Right ventricle myocardium superior (tissue), 1 donor: ENCODE results near the gene ARG1. TPM values are rescaled to one million over a fixed set of nuclear protein-coding genes. Genes with fewer than 3 reads are reported as not detected.
"Not testable (repeated sequence)": the region's sequence is repeated elsewhere in the genome, so short reads cannot be mapped to it uniquely, and the experiment has no call there.

Source experiments
- ATAC-seq: fragments of 200-7000 bp; cut with Tn5 transposase; one replicate; pipeline ENCODE4 v1.9.1; 2020; ENCODE audit warnings: mild to moderate bottlenecking; ENCODE audit not compliant: poor library complexity
- DNase-seq: peaks from one replicate; pipeline ENCODE4 v3.0.0-alpha.2; 2020
- intact Hi-C: fragments of 100-400 bp; cut with DNase I; formaldehyde crosslinking; loops from one replicate; pipeline ENCODE4 v1.11.2; 2022
- long read RNA-seq: library from polyadenylated mRNA; unstranded; transcript quantifications from one replicate; pipeline ENCODE4 v2.0.0, GENCODE V29; 2021
- total RNA-seq: library from RNA; stranded (reverse); fragmentation: NEBNext Ultra II Directional; extraction: Animal tissue kit (Norgen Biotek cat#: 25700); gene quantifications from one replicate; pipeline ENCODE4 v1.2.1, GENCODE V29; 2021
- donor health status: DM: no; HTN: yes; CAD: no; lungs with severe emphysema.

ARG1 gene
- total RNA-seq = not detected
- long read RNA-seq = 0 reads

DNA sequence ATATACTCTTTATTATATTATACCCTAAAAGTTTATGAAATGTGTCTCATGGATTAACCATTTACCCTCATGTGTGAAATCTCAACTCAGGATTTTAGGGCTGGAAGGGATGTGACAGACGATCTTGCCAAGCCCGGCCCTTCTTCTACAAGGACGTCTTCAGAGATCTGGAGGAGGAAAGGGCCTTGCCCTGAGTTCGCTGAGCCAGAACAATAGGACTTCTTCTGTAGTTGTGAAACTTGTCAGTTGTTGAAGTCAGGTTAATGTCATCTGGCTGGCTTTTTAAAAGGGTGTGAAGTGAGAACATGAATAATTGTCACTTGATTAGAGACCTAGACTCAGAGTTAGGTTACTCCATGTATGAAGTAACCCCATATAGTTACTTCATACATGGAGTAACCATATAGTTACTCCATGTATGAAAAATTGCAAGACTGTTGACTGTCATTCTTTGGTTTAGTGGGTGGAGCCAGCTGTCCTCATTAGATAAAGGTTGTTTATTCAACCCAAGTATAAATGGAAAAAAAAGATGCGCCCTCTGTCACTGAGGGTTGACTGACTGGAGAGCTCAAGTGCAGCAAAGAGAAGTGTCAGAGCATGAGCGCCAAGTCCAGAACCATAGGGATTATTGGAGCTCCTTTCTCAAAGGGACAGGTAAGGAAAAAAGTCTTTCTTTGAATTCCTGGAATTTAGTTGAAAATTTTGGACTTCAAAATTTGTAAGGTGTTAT is at the start of gene ARG1:
Gene ARG1, plus strand, starts transcription at position 541 of the 730 bp plus-strand sequence. Its CDS starts 57 bp downstream, at position 598.
- no peak for ATAC-seq
- DNase-seq = no peak
- intact Hi-C loops = no loop called here

DNA sequence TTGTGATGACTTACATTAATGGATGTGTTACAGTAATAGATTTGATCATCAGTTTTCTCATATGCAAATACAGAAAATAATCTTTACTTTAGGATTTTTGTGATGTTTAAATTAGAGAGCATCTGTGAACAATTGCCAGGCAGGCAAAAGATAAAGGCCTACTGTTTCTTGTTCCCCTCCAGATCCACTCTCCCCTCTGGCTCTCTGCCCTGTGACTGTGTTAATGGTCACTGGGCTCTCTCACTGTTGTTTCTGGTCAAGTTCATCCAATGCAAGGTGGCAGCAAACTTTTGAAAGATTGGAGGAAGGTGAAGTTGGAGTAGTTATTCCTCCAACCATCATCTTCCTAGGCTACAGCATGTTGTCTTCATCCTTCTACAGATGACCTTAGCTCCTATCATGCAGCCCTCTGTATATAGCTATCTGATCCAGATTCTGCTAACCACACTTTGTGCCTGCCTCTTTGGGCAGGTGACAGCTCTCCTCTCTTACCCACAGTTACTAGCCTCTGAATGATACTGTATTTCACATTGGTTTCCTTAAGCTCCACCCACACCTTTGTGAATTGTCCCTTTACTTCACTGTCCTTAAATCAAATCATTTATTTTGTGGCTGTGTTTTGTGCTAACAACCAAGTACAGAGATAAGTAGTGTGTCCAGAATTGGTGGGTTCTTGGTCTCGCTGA is 48.9 kb upstream of the ARG1 start:
- intact Hi-C loops = no loop called here
- ATAC-seq = no peak
- no peak for DNase-seq

DNA sequence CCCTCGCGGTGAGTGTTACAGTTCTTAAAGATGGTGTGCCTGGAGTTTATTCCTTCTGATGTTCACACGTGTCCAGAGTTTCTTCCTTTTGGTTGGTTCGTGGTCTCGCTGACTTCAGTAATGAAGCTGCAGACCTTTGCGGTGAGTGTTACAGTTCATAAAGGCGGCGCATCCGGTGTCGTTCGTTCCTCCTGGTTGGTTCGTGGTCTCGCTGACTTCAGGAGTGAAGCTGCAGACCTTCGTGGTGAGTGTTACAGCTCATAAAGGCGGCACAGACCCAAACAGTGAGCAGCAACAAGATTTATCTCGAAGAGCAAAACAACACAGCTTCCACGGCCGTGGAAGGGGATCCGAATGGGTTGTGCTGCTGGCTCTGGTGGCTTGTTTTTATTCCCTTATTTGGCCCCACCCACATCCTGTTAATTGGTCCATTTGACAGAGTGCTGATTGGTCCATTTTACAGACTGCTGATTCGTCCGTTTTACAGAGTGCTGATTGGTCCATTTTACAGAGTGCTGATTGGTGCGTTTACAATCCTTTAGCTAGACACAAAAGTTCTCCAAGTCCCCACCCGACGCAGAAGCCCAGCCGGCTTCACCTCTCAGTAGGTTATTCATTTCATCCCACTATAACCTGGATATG is 48.2 kb upstream of the ARG1 start:
- ATAC-seq (no peak), DNase-seq (no peak)
- intact Hi-C loops = no loop called here

DNA sequence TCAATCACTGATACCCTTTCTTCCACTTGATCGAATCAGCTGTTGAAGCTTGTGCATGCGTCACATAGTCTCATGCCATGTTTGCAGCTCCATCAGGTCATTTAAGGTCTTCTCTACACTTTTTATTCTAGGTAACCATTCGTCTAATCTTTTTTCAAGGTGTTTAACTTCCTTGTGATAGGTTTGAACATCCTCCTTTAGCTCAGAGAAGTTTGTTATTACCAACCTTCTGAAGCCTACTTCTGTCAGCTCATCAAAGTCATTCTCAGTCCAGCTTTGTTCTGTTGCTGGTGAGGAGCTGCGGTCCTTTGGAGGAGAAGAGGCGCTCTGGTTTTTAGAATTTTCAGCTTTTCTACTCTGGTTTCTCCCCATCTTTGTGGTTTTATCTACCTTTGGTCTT is 42.1 kb upstream of the ARG1 start:
- intact Hi-C loops = loop anchor here (5.0 to 10.0 kb wide), 2 partner anchors 336 to 644 kb away; no protein-coding TSS in a partner anchor
- ATAC-seq, DNase-seq: not testable (repeated sequence)

DNA sequence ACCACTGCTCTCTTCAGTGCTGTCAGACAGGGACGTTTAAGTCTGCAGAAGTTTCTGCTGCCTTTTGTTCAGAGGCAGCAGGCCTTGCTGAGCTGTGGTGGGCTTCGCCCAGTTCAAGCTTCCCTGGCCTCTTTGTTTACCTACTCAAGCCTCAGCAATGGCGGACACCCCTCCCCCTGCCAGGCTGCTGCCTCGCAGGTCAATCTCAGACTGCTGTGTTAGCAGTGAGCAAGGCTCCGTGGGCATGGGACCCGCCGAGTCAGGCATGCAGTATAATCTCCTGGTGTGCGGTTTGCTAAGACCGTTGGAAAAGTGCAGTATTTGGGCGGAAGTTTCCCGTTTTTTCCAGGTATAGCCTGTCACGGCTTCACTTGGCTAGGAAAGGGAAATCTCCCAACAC is 41.3 kb upstream of the ARG1 start:
- not testable (repeated sequence) for DNase-seq, ATAC-seq
- intact Hi-C loops = loop anchor here (5.0 to 10.0 kb wide), 2 partner anchors 337 to 644 kb away; no protein-coding TSS in a partner anchor

DNA sequence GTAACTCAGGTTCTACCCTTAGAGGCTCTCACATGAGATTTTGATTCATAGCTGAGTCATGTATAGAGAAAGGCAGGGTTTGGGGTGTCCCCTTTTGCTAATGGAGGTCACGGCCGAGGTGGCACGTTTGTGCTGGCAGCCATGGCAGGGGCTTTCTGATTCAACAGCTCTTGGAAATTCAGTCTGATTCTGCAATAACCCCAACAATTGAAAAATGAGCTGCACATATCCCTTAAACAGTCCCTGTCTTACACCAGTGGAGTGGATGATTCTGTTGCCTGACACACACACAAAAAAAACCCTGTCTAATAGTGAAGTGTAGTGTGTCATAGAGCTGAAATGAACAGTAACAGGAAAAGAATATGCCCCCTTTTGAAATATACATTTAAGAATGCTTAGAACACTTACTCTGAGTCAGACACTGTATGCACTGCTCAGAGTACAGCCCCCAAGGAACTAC is 40.4 kb upstream of the ARG1 start:
- intact Hi-C loops = loop anchor here (5.0 to 10.0 kb wide), 2 partner anchors 338 to 645 kb away; no protein-coding TSS in a partner anchor
- DNase-seq = no peak
- no peak for ATAC-seq

DNA sequence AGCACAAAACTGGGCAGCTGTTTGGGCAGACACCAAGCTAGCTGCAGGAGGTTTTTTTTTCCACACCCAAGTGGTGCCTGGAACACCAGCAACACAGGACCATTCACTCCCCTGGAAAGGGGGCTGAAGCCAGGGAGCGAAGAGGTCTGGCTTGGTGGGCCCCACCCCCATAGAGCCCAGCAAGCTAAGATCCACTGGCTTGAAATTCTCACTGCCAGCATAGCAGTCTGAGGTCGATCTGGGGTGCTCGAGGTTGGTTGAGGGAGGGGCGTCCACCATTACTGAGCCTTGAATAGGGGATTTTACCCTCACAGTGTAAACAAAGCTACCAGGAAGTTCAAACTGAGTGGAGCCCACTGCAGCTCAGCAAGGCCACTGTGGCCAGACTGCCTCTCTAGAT is 34.4 kb upstream of the ARG1 start:
- intact Hi-C loops = loop anchor here (10.0 kb wide), 1 partner anchor 344 kb away; no protein-coding TSS in a partner anchor
- ATAC-seq, DNase-seq: not testable (repeated sequence)

DNA sequence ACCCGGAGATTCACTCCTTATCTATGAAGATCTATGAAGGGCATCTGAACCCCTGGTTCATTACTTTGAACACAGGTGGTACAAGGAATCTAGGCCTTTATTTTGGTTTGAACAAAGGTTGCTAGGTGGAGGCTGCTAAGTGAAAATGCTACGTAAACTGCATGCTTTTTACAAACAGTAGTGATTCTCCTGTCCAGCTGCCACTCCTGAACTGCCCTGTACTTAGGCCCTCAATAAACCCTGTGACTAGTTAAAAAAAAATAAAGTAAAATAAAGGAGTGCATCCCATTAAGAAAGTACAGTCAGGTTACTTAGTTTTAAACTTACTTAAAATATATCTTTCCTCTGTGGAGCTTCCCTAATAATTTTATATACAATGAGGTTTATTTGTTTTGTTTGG is 27.7 kb upstream of the ARG1 start:
- DNase-seq (no peak), ATAC-seq (no peak)
- intact Hi-C loops = no loop called here

DNA sequence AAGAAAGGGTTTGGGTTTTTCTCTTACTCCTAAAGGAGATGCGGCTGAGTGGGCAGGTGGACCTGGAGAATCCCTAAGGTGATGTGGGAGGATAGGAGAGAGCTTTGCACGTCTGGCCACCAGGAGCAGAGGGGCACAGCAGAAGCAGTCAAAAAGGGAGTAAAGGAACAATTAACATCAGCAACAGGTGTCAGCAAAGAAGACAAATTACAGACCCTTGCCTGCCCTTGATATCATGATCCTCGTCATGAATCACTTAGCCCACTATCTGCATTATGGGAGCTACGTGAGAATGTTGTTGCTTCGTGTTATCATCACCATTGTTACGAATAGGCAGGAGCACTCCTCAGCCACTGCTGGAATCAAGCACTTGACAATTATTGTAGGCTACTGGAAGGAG is 25.5 kb upstream of the ARG1 start:
- ATAC-seq = no peak
- intact Hi-C loops = no loop called here
- DNase-seq = no peak

DNA sequence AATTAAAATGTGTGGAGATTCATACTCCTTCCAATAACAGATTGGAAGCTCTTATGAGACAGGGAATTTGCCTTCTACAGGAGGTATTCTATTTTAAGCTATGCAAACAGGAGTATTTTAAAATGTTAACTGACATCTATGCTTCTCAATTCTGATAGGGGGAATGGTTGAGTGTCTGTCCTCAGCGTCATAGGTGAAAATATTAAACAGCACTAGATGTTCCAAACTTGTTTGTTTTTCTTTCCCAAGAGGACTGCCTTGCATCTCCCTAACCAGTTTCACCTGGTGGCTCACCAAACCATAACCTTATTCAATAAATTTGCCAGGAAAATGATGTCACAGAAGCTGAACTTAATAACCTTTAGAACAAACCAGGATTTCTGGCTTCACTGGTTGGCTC is 24.6 kb upstream of the ARG1 start:
- DNase-seq (no peak), ATAC-seq (no peak)
- intact Hi-C loops = no loop called here

DNA sequence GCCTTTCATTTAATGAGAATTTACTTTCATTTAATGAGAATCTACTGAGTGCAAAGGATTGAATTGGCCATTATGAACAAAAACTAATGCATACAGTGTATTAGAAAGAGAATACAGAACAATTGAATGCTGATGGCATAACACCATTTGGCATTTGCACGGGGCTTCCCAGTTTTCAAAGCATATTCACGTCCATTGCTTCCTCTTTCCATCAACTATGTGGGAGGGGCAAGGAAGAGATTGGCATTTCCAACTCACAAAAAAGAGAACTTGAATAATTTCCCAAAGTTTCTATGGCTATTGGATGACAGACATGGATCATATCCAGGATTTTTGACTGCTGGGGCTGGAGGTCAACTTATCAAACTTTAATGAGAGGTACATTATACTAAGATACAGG is 23.2 kb upstream of the ARG1 start:
- intact Hi-C loops = no loop called here
- DNase-seq = no peak
- ATAC-seq = no peak

DNA sequence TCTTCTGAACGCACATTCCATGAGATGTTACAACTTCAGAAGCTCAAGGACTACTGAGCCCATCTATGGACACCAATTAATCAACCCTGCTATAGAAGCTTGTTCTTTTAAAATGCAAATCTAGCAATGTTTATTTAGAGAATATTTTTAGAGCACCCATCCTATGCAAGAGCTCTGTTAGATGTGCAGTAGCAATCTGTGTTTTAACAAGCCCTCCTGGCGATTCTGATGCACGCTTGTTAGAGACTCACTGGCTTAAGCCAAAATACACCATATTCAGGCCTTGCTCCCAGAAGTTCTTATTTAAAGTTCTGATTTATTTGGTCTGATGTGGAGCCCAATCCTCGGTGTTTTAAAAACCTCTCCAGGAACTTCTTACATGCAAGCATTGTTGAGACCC is 21.1 kb upstream of the ARG1 start:
- DNase-seq (no peak), ATAC-seq (no peak)
- intact Hi-C loops = no loop called here

DNA sequence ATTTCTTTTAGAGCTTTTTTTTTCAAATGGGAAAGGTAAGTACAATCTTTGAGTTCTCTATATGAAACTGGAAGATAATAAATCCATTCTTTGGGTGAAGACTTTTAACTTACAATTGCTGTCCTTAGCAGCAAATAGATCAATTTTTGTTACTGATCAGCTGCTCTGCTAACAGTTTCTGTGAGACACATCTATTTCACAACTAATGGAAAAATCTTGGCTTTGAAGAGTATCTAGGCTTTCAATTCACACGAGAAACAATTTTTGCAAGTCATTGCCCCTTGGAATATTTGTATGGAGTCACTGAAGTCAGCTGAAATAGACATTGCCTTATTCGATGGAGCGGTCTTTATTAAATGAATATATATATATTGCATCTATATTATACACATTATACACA is 20.5 kb upstream of the ARG1 start:
- no peak for ATAC-seq
- intact Hi-C loops = no loop called here
- no peak for DNase-seq

DNA sequence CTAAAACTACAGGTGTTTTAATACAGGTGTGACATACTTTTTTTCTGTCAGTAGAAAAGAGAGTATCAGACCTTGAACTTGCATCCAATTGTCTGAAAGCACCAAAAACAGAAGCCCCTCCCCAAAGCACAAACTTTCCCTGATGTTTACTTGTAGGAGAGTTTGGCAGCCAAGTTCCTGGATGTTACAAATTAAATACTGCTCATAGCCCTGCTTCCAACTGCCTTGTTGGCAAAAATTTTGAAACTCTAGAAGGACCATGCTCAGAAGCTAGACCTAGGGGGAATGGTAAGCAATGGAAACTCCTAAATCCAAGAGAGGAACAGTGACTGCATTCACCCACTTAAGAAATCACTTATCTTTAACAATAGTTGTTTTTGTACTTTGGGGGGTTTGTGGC is 17.0 kb upstream of the ARG1 start:
- DNase-seq (no peak), ATAC-seq (no peak)
- intact Hi-C loops = no loop called here

DNA sequence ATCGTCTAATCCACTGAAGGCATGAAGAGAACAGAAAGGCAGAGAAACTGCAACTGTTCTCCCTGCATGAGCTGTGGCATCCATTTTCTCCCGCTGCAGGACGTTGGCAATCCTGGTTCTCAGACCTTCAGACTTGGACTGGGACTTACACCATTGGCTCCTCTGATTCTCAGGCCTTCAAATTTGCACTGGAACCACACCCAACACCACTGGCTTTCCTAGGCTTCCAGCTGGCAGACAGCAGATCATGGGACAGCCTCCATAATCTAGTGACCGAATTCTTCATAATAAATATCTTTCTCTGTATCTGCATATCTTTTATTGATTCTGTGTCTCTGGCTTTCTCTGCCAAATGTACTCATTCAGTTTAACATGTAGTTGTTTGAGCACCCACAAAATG is 14.1 kb upstream of the ARG1 start:
- DNase-seq (no peak), ATAC-seq (no peak)
- intact Hi-C loops = no loop called here

DNA sequence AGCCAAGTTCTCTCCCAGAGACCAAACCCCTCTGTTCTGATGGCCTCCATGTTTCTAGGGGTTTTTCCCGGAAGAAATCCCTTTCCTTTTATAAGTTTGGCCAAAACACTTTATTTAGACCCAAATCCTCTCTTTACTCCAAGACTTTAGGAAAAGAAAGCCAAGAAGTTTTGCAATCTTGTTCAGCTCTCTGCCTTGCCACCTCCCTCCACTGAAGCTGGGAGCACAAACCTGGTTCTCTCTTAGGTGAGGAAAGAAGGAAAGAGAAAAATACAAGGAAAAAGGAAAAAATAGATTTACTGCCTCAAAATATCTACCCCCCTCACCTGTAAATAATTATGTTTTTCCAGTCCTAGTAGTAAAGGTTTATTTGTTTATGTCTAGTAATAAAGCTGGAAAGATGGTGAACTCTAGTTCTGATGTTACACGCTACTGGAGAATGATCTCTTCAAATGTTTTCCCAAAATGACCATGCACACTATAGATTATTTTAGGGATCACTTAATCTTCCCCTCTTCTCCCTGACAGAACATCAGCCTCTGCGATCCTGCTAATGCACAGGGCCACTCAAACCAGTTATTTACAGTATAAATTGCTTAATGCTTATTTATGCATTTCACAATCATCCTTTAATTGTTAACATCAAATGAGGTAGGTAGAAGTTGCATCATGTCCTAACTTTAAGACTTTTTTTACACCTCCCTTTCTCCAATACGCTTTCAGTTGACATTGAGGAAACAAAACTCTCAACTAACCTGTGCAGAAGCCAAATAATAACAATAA is 10.9 kb upstream of the ARG1 start:
- no peak for ATAC-seq
- intact Hi-C loops = no loop called here

DNA sequence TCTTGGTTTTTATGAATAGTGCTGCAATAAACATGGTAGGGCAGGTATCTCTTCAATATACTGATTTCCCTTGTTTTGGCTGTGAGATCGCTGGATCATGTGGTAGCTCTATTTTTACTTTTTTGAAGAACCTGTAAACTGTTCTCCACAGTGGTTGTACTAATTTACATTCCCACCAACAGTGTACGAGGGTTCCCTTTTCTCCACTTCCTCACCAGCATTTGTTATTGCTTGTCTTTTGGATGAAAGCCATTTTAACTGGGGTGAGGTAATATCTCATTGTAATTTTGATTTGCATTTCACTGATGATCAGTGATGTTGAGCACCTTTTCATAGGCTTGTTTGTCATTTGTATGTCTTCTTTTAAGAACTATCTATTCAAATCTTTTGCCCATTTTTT is 8.0 kb upstream of the ARG1 start:
- intact Hi-C loops = no loop called here
- no peak for ATAC-seq
- DNase-seq = no peak

More for the DNA sequence above, 10.9 kb upstream of the ARG1 start:
- no peak for DNase-seq

DNA sequence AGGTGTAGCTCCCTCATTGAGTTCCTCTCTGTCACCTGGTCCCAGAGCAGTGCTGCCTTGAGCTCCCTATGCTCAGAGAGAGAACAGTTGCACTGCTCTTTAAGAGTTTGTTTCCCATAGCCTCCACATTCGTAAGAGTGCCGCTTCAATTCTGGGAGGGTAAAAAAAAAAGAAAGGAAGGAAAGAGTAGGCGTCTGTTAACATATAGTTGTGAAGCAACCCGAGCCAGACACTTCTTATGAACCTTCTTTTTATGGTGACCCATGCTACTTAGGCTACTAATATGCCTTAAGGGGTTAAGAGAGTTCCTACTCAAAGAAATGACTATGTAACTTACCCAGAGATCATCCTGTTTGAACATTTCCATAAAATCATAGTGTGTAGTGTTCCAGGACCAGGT is 4.3 kb upstream of the ARG1 start:
- intact Hi-C loops = no loop called here
- DNase-seq = no peak
- ATAC-seq = no peak

DNA sequence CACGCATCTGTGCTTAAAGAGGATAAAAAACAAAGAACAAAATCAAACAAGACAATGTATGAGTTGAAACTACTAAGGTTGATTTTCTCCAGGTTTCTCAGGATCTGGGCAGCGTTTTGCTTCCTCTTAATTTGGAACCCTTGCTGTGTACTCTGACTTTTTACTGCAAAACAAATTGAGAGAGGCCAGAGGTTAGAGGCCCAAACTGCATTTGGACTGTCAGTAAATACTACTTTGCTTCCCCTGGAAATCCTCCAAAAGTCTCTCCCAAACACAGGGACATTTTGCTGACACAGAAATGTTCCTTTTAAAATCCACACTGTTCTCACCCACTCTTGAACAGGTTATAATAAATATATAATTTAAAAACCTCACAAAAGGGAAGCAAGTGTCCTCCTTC is 1.1 kb downstream of the ARG1 start:
- intact Hi-C loops = no loop called here
- ATAC-seq = no peak
- no peak for DNase-seq
